HepG2 (cell line): ENCODE measurements around the gene TSNAXIP1. TPM values are rescaled to one million over a fixed set of nuclear protein-coding genes. Genes with fewer than 3 reads are reported as not detected.

Source experiments
- ATAC-seq: fragments of 200-7000 bp; cut with Tn5 transposase; 3 replicates; pipeline ENCODE4 v1.9.1; 2020; ENCODE audit warnings: mild to moderate bottlenecking, moderate library complexity
- BruUV-seq: library from RNA; stranded (reverse); fragments of 400-500 nt; replicated peaks from 2 replicates; lab custom pipeline; 2021; lab: Mats Ljungman, UMichigan
- CTCF ChIA-PET: fragments of 300-600 bp; formaldehyde crosslinking; extraction: SDS; loops from one replicate; lab custom pipeline; 2021; ENCODE audit warnings: low total read pairs, inconsistent platforms, low intra/inter-chr PET ratio; lab: Yijun Ruan, JAX
- POLR2A ChIA-PET: fragments of 350-600 bp; sonication (Branson Sonifier 250); formaldehyde crosslinking; loops from one replicate; lab custom pipeline; 2020; ENCODE audit warnings: antibody characterized with exemption, inconsistent platforms; lab: Yijun Ruan, JAX
- DNase-seq: peaks from one replicate; pipeline ENCODE4 v3.0.0-alpha.2; 2015; ENCODE audit warnings: low spot score
- FAIRE-seq: peaks from 3 replicates; lab custom pipeline; 2011; peaks lifted over from hg19 to GRCh38; lab: Jason Lieb, UNC
- H2AFZ ChIP-seq: one replicate; pipeline ENCODE4 v1.6.1; 2011; ENCODE audit warnings: low read length, inconsistent platforms
- H3K27ac ChIP-seq: fragments of 300-600 bp; 3 replicates; pipeline ENCODE4 v1.8.0; 2011; ENCODE audit warnings: mixed run types, mild to moderate bottlenecking, mixed read lengths, low read length, inconsistent platforms; ENCODE audit not compliant: insufficient read depth; ENCODE audit errors: extremely low read length
- H3K27me3 ChIP-seq, 2 experiments: fragments of 200-600 bp in 1 of 2; 2 replicates in 1 of 2; 3 replicates in 1 of 2; pipeline versions ENCODE4 v1.6.0 to v1.8.0; 2011; ENCODE audit warnings: low read length in 2 of 2, mild to moderate bottlenecking in 2 of 2, moderate library complexity in 2 of 2, inconsistent platforms in 1 of 2; ENCODE audit not compliant: insufficient read depth in 2 of 2, control insufficient read depth in 1 of 2
- H3K36me3 ChIP-seq, 2 experiments: fragments of 200-600 bp in 1 of 2; replicated peaks in 1 of 2; 2 replicates in 1 of 2; 3 replicates in 1 of 2; pipeline versions ENCODE4 v1.5.1 to v1.8.0; 2011; ENCODE audit warnings: low read length in 2 of 2, inconsistent platforms in 1 of 2; ENCODE audit not compliant: insufficient read depth in 2 of 2, control insufficient read depth in 1 of 2
- H3K4me1 ChIP-seq: 2 replicates; pipeline ENCODE4 v1.5.1; 2012; ENCODE audit warnings: low read length, inconsistent platforms; ENCODE audit not compliant: insufficient read depth
- H3K4me2 ChIP-seq: 2 replicates; pipeline ENCODE4 v1.6.0; 2011; ENCODE audit warnings: low read depth, low read length, inconsistent platforms
- H3K4me3 ChIP-seq, 3 experiments: fragments of 200-600 bp in 1 of 3; sonication (generic), shearing (Covaris generic) in 1 of 3; replicated peaks in 1 of 3; 2 replicates each; pipeline ENCODE4 v1.5.1; 2011 to 2016; ENCODE audit warnings: low read length in 3 of 3, inconsistent platforms in 2 of 3, low read depth in 2 of 3, mild to moderate bottlenecking in 2 of 3, control low read depth in 1 of 3, mixed read lengths in 1 of 3; ENCODE audit not compliant: insufficient read depth in 1 of 3
- H3K79me2 ChIP-seq: one replicate; pipeline ENCODE4 v1.6.1; 2011; ENCODE audit warnings: low read length, inconsistent platforms; ENCODE audit not compliant: insufficient read depth
- H3K9ac ChIP-seq: 2 replicates; pipeline ENCODE4 v1.6.0; 2011; ENCODE audit warnings: mild to moderate bottlenecking, low read depth, low read length, inconsistent platforms; ENCODE audit not compliant: insufficient read depth
- H3K9me3 ChIP-seq: 2 replicates; pipeline ENCODE4 v1.5.1; 2012; ENCODE audit warnings: mild to moderate bottlenecking, low read length
- H4K20me1 ChIP-seq: 2 replicates; pipeline ENCODE4 v1.6.0; 2011; ENCODE audit warnings: inconsistent platforms, mild to moderate bottlenecking, low read length, moderate library complexity; ENCODE audit not compliant: insufficient read depth
- MAFF ChIP-seq: IDR thresholded peaks from 2 replicates; pipeline ENCODE4 v1.6.1; 2011; ENCODE audit warnings: low read depth, low read length, improper control_type of control experiment
- MBD4 ChIP-seq: IDR thresholded peaks from 2 replicates; pipeline ENCODE4 v1.6.1; 2012; ENCODE audit warnings: low read length, inconsistent platforms, borderline replicate concordance
- PCBP1 ChIP-seq: fragments of 200-400 bp; formaldehyde crosslinking; IDR thresholded peaks from 2 replicates; pipeline ENCODE4 v1.6.1; 2017; ENCODE audit warnings: mild to moderate bottlenecking, low read depth, low read length, borderline replicate concordance
- PITX1 ChIP-seq: sonication (generic); formaldehyde crosslinking; IDR thresholded peaks from 2 replicates; pipeline ENCODE4 v1.5.1; 2020; ENCODE audit warnings: mild to moderate bottlenecking, missing genetic modification reagents
- RNF2 ChIP-seq: fragments of 450-650 bp; conservative IDR thresholded peaks from 2 replicates; pipeline ENCODE4 v1.6.1; 2016; ENCODE audit warnings: low read depth
- TRIM22 ChIP-seq: fragments of 450-650 bp; IDR thresholded peaks from 2 replicates; pipeline ENCODE4 v1.6.1; 2017
- ZBTB10 ChIP-seq: sonication (generic); formaldehyde crosslinking; IDR thresholded peaks from 2 replicates; pipeline ENCODE4 v1.4.0; 2020; ENCODE audit warnings: missing genetic modification reagents, borderline replicate concordance
- ZNF564 ChIP-seq: sonication (generic); formaldehyde crosslinking; IDR thresholded peaks from 2 replicates; pipeline ENCODE4 v1.8.1; 2023; ENCODE audit warnings: mild to moderate bottlenecking, missing genetic modification reagents
- ZNF644 ChIP-seq: IDR thresholded peaks from 2 replicates; pipeline ENCODE4 v1.6.1; 2016; ENCODE audit warnings: low read depth
- ZNF724P ChIP-seq: sonication (generic); formaldehyde crosslinking; IDR thresholded peaks from 2 replicates; pipeline ENCODE4 v1.8.0; 2022; ENCODE audit warnings: missing genetic modification reagents, borderline replicate concordance
- ZSCAN20 ChIP-seq: sonication (generic); formaldehyde crosslinking; IDR thresholded peaks from 2 replicates; pipeline ENCODE4 v1.4.0; 2020; ENCODE audit warnings: missing genetic modification reagents, mild to moderate bottlenecking, borderline replicate concordance
- WGBS: methylation state at CpG from one replicate; pipeline ENCODE4 v1.1.6; 2017; ENCODE audit warnings: low lambda C conversion rate; 5-methylcytosine and 5-hydroxymethylcytosine counted together
- in situ Hi-C: cut with HindIII; loops from 2 replicates; pipeline ENCODE4 v1.10.0; 2017; ENCODE audit warnings: low pct_unique_long_range_greater_than_20kb; ENCODE audit not compliant: extremely low pct_ligation_motif_present
- intact Hi-C: fragments of 100-400 bp; cut with micrococcal nuclease; formaldehyde crosslinking; loops from one replicate; pipeline ENCODE4 v1.10.0; 2022; ENCODE audit not compliant: unreplicated experiment
- polyA plus RNA-seq, 8 experiments: library from polyadenylated mRNA; depleted of rRNA in 3 of 8; stranded (reverse) in 7 of 8; unstranded in 1 of 8; fragments of >200 nt; fragmentation: Illumina TruSeq in 4 of 8; extraction: Trizol in 4 of 8; gene quantifications; 2 replicates each; pipeline versions ENCODE4 v1.2.1 to v1.2.3, GENCODE V29; 2011 to 2016; ENCODE audit warnings: low read depth in 4 of 8, missing spikeins in 1 of 8, mixed read lengths in 1 of 8; ENCODE audit not compliant: insufficient read depth in 1 of 8
- total RNA-seq, 5 experiments: library from RNA; depleted of rRNA; stranded (reverse); fragments of >200 nt; fragmentation: Illumina TruSeq; extraction: Trizol; gene quantifications; 2 replicates each; pipeline ENCODE4 v1.2.3, GENCODE V29; 2016; ENCODE audit warnings: low read depth in 1 of 5
- TF ChIP-seq, protein P1 (sequence below): sonication (generic); formaldehyde crosslinking; IDR thresholded peaks from 2 replicates; pipeline ENCODE4 v1.5.0; 2020; ENCODE audit warnings: mild to moderate bottlenecking, missing genetic modification reagents
- TF ChIP-seq, protein P2 (sequence below): sonication (generic); formaldehyde crosslinking; IDR thresholded peaks from 2 replicates; pipeline ENCODE4 v1.4.0; 2020; ENCODE audit warnings: missing genetic modification reagents

TSNAXIP1 gene
- total and polyA plus RNA-seq, 2 of the 13 experiments (the other 11 are each of a cell fraction or from before 2014, with no cell fraction given), result 0.37 to 0.86 TPM

- BruUV-seq, result no TSS peak
These were observed 31.1 kb downstream of the TSNAXIP1 start for GRCh38 chr16:67837811-67838210.

More at GRCh38 chr16:67837811-67838210, 31.1 kb downstream of the TSNAXIP1 start:
- no peak for FAIRE-seq
- WGBS, result 67% methylated on average over 2 of the region's 2 CpGs
- Histone ChIP-seq H3K4me2 (peak overlapping the region; percentile 13; the same call in 1 of the 2 replicates), H3K4me3 (no peak overlapping the region), H3K79me2 (peaks cover 10% of the 10 kb centered on the region)
- ATAC-seq, result no peak
- CTCF ChIA-PET, result no interaction called here
- POLR2A ChIA-PET, result no interaction called here
- no peak for DNase-seq
- TF ChIP-seq TRIM22 (no peak), MBD4 (no peak), PCBP1 (no peak), ZBTB10 (CRISPR knock-in tag) (no peak), ZSCAN20 (CRISPR knock-in tag) (no peak), ZNF724P (CRISPR knock-in tag) (no peak), ZNF564 (CRISPR knock-in tag) (no peak), RNF2 (no peak), MAFF (no peak), ZNF644 (CRISPR knock-in tag) (no peak), PITX1 (CRISPR knock-in tag) (no peak)
- TF ChIP-seq, protein P1, sequence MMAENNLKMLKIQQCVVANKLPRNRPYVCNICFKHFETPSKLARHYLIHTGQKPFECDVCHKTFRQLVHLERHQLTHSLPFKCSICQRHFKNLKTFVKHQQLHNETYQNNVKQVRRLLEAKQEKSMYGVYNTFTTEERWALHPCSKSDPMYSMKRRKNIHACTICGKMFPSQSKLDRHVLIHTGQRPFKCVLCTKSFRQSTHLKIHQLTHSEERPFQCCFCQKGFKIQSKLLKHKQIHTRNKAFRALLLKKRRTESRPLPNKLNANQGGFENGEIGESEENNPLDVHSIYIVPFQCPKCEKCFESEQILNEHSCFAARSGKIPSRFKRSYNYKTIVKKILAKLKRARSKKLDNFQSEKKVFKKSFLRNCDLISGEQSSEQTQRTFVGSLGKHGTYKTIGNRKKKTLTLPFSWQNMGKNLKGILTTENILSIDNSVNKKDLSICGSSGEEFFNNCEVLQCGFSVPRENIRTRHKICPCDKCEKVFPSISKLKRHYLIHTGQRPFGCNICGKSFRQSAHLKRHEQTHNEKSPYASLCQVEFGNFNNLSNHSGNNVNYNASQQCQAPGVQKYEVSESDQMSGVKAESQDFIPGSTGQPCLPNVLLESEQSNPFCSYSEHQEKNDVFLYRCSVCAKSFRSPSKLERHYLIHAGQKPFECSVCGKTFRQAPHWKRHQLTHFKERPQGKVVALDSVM (CRISPR knock-in tag), result no peak
- TF ChIP-seq, protein P2, sequence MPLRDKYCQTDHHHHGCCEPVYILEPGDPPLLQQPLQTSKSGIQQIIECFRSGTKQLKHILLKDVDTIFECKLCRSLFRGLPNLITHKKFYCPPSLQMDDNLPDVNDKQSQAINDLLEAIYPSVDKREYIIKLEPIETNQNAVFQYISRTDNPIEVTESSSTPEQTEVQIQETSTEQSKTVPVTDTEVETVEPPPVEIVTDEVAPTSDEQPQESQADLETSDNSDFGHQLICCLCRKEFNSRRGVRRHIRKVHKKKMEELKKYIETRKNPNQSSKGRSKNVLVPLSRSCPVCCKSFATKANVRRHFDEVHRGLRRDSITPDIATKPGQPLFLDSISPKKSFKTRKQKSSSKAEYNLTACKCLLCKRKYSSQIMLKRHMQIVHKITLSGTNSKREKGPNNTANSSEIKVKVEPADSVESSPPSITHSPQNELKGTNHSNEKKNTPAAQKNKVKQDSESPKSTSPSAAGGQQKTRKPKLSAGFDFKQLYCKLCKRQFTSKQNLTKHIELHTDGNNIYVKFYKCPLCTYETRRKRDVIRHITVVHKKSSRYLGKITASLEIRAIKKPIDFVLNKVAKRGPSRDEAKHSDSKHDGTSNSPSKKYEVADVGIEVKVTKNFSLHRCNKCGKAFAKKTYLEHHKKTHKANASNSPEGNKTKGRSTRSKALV, result no peak
- TF ChIP-seq, all 625 proteins: peak for 0
- no peak overlapping the region for H2AFZ ChIP-seq
- H3K36me3 ChIP-seq, result no peaks in the 10 kb centered on the region
- in situ Hi-C loops (no loop called here), intact Hi-C loops (no loop called here)
- no peaks in the 10 kb centered on the region for H4K20me1 ChIP-seq
- peaks cover 34% of the 10 kb centered on the region for H3K4me1 ChIP-seq
- no peaks in the 10 kb centered on the region; a peak in 1 of 5 replicates for H3K27me3 ChIP-seq
- no peaks in the 10 kb centered on the region for H3K9me3 ChIP-seq
- no peak overlapping the region for H3K27ac ChIP-seq
- H3K9ac ChIP-seq, result no peak overlapping the region
